ENCODE measurements around the gene KRT82.

The KRT82 gene

GRCh38 chr12:52427083-52427482 is 20.9 kb upstream of the KRT82 start:
- H3K4me3 ChIP-seq (ENCODE audit: low read depth, low read length): no peak overlapping the region
- TF ChIP-seq, protein P1, sequence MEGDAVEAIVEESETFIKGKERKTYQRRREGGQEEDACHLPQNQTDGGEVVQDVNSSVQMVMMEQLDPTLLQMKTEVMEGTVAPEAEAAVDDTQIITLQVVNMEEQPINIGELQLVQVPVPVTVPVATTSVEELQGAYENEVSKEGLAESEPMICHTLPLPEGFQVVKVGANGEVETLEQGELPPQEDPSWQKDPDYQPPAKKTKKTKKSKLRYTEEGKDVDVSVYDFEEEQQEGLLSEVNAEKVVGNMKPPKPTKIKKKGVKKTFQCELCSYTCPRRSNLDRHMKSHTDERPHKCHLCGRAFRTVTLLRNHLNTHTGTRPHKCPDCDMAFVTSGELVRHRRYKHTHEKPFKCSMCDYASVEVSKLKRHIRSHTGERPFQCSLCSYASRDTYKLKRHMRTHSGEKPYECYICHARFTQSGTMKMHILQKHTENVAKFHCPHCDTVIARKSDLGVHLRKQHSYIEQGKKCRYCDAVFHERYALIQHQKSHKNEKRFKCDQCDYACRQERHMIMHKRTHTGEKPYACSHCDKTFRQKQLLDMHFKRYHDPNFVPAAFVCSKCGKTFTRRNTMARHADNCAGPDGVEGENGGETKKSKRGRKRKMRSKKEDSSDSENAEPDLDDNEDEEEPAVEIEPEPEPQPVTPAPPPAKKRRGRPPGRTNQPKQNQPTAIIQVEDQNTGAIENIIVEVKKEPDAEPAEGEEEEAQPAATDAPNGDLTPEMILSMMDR (IDR thresholded peaks at IDR 0.05; ENCODE audit: control insufficient read depth, extremely low read depth, insufficient read depth): no peak
- DNase-seq (ENCODE audit: low read depth): no peak

DNA sequence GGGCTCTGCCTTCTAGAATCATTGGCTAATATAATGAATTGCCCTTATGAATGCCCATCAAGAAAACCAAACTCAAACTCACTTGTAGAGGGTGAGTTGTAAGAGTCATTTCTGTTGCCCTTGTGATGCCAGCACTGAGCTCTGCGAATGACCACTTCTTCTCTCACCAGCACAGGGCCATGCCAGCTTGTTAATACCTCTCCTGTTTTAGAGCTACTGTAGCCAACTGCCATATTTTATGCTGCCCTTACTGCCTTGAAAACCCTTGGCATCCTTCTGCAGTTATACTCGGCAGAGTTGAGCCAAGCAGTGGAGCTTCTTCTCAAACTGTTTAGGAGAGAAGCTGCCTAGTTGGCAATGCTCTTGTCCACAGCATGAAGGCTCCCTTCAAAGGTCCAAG is 19.9 kb upstream of the KRT82 start:
- TF ChIP-seq, protein P1 (IDR thresholded peaks at IDR 0.05; ENCODE audit: control insufficient read depth, extremely low read depth, insufficient read depth): no peak
- H3K4me3 ChIP-seq (ENCODE audit: low read depth, low read length): no peak overlapping the region
- DNase-seq (ENCODE audit: low read depth): no peak

- no peak for DNase-seq (ENCODE audit: low read depth)
- TF ChIP-seq, protein P1 (IDR thresholded peaks at IDR 0.05; ENCODE audit: control insufficient read depth, extremely low read depth, insufficient read depth): no peak
- no peak overlapping the region for H3K4me3 ChIP-seq (ENCODE audit: low read depth, low read length)
Measured at GRCh38 chr12:52425466-52425865, 19.3 kb upstream of the KRT82 start.

DNA sequence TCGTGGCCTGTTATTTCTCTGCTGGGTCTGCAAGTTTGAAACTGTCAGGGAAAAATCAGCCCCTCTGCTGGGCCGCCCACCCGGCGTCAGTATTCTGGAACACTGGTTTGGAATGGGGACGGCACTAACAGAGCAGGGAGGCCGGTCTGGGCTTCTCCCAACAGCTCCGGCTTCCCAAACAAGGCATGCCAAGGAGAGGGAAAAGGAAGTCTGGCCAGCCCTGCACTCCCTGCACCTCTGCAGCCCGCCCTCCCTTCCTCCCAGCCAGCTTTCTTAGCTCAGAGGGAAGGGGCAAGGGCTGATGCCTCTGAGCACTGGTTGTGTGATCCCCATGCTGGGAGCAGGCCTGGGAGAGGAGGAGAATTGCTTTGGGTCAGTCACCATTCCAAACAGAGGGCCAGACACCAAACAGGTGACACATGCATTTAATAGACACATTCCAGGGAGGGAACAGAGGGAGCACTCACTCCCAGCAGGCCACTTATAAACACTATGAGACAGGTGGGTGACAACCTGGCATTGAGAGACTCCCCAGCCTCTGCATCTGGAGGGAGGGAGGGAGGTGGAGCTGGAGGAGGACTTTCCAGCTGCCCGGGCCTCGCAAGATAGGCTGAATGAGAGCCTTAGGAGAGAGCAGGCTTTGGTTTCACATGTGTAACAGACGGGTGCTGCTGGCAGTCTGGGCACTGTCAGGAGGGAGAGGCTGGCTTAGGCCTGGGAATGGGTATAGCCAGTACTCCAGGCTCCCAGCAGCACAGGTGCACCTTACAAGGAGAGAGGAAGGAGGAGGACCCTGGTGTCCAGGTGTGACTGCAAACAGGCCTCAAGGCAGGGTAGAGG is 17.7 kb upstream of the KRT82 start:
- no peak for DNase-seq (ENCODE audit: low read depth)
- TF ChIP-seq, protein P1 (IDR thresholded peaks at IDR 0.05; ENCODE audit: control insufficient read depth, extremely low read depth, insufficient read depth): no peak
- no peak overlapping the region for H3K4me3 ChIP-seq (ENCODE audit: low read depth, low read length)

GRCh38 chr12:52423035-52423434 is 16.9 kb upstream of the KRT82 start:
- H3K4me3 ChIP-seq (ENCODE audit: low read depth, low read length): no peak overlapping the region
- TF ChIP-seq, protein P1 (IDR thresholded peaks at IDR 0.05; ENCODE audit: control insufficient read depth, extremely low read depth, insufficient read depth): no peak
- no peak for DNase-seq (ENCODE audit: low read depth)

- H3K4me3 ChIP-seq (ENCODE audit: low read depth, low read length): no peak overlapping the region
- DNase-seq (ENCODE audit: low read depth): no peak
- TF ChIP-seq, protein P1 (IDR thresholded peaks at IDR 0.05; ENCODE audit: control insufficient read depth, extremely low read depth, insufficient read depth): no peak
Measured at GRCh38 chr12:52419656-52420055, 13.5 kb upstream of the KRT82 start.

Measured in LNCaP clone FGC (cell line).